HepG2 (cell line): ENCODE data around the gene HILPDA. TPM values are rescaled to one million over a fixed set of nuclear protein-coding genes. Genes with fewer than 3 reads are reported as not detected.

Experiments
- GFI1 ChIP-seq: sonication (generic); formaldehyde crosslinking; IDR thresholded peaks from 2 replicates; pipeline ENCODE4 v1.5.0; 2020; ENCODE audit warnings: missing genetic modification reagents, mild to moderate bottlenecking, borderline replicate concordance
- HNF4G ChIP-seq, 2 experiments: sonication (generic) in 1 of 2; formaldehyde crosslinking in 1 of 2; IDR thresholded peaks; 2 replicates each; pipeline versions ENCODE4 v1.4.0 to v1.6.1; 2011 to 2020; ENCODE audit warnings: borderline replicate concordance in 2 of 2, low read depth in 2 of 2, mild to moderate bottlenecking in 2 of 2, low read length in 1 of 2, missing genetic modification reagents in 1 of 2, moderate library complexity in 1 of 2
- HOXA3 ChIP-seq: sonication (generic); formaldehyde crosslinking; IDR thresholded peaks from 2 replicates; pipeline ENCODE4 v1.5.0; 2020; ENCODE audit warnings: missing genetic modification reagents
- MXI1 ChIP-seq: IDR thresholded peaks from 3 replicates; pipeline ENCODE4 v1.6.1; 2012; ENCODE audit warnings: low read depth, low read length, inconsistent platforms, borderline replicate concordance
- SMAD9 ChIP-seq: sonication (generic); formaldehyde crosslinking; IDR thresholded peaks from 2 replicates; pipeline ENCODE4 v1.5.1; 2020; ENCODE audit warnings: mild to moderate bottlenecking, missing genetic modification reagents
- TEAD2 ChIP-seq: sonication (generic); formaldehyde crosslinking; IDR thresholded peaks from 2 replicates; pipeline ENCODE4 v1.9.0; 2021; ENCODE audit warnings: missing genetic modification reagents
- WIZ ChIP-seq: sonication (generic); formaldehyde crosslinking; IDR thresholded peaks from 2 replicates; pipeline ENCODE4 v1.5.1; 2020; ENCODE audit warnings: mild to moderate bottlenecking, missing genetic modification reagents
- ZEB1 ChIP-seq: IDR thresholded peaks from 2 replicates; pipeline ENCODE4 v1.6.1; 2012; ENCODE audit warnings: mild to moderate bottlenecking, low read depth, inconsistent platforms; ENCODE audit not compliant: insufficient replicate concordance
- ZNF230 ChIP-seq: sonication (generic); formaldehyde crosslinking; IDR thresholded peaks from 2 replicates; pipeline ENCODE4 v1.4.0; 2020; ENCODE audit warnings: mild to moderate bottlenecking, missing genetic modification reagents
- ZNF232 ChIP-seq: sonication (generic); formaldehyde crosslinking; IDR thresholded peaks from 2 replicates; pipeline ENCODE4 v1.4.0; 2020; ENCODE audit warnings: missing genetic modification reagents, borderline replicate concordance
- ZNF292 ChIP-seq: sonication (generic); formaldehyde crosslinking; IDR thresholded peaks from 2 replicates; pipeline ENCODE4 v1.8.1; 2022; ENCODE audit warnings: mild to moderate bottlenecking, low read depth, missing genetic modification reagents, borderline replicate concordance
- polyA plus RNA-seq, 8 experiments: library from polyadenylated mRNA; depleted of rRNA in 3 of 8; stranded (reverse) in 7 of 8; unstranded in 1 of 8; fragments of >200 nt; fragmentation: Illumina TruSeq in 4 of 8; extraction: Trizol in 4 of 8; gene quantifications; 2 replicates each; pipeline versions ENCODE4 v1.2.1 to v1.2.3, GENCODE V29; 2011 to 2016; ENCODE audit warnings: low read depth in 4 of 8, missing spikeins in 1 of 8, mixed read lengths in 1 of 8; ENCODE audit not compliant: insufficient read depth in 1 of 8
- total RNA-seq, 5 experiments: library from RNA; depleted of rRNA; stranded (reverse); fragments of >200 nt; fragmentation: Illumina TruSeq; extraction: Trizol; gene quantifications; 2 replicates each; pipeline ENCODE4 v1.2.3, GENCODE V29; 2016; ENCODE audit warnings: low read depth in 1 of 5
- TF ChIP-seq, protein P1 (sequence below): IDR thresholded peaks from 2 replicates; pipeline ENCODE4 v1.6.1; 2016; ENCODE audit warnings: missing genetic modification reagents, missing compliant biosample characterization
- TF ChIP-seq, protein P2 (sequence below): sonication (generic); formaldehyde crosslinking; IDR thresholded peaks from 2 replicates; pipeline ENCODE4 v1.4.0; 2020; ENCODE audit warnings: missing genetic modification reagents
- TF ChIP-seq, protein P3 (sequence below): sonication (generic); formaldehyde crosslinking; IDR thresholded peaks from 2 replicates; pipeline ENCODE4 v1.4.0; 2020; ENCODE audit warnings: mild to moderate bottlenecking, missing genetic modification reagents
- TF ChIP-seq, protein P4 (sequence below): sonication (generic); formaldehyde crosslinking; IDR thresholded peaks from 2 replicates; pipeline ENCODE4 v1.4.0; 2020; ENCODE audit warnings: missing genetic modification reagents, borderline replicate concordance
- TF ChIP-seq, protein P5 (sequence below): sonication (generic); formaldehyde crosslinking; IDR thresholded peaks from 2 replicates; pipeline ENCODE4 v1.4.0; 2020; ENCODE audit warnings: missing genetic modification reagents

HILPDA gene
- total and polyA plus RNA-seq, 2 of the 13 experiments (the other 11 are each of a cell fraction or from before 2014, with no cell fraction given): 11.1 to 44.0 TPM

DNA sequence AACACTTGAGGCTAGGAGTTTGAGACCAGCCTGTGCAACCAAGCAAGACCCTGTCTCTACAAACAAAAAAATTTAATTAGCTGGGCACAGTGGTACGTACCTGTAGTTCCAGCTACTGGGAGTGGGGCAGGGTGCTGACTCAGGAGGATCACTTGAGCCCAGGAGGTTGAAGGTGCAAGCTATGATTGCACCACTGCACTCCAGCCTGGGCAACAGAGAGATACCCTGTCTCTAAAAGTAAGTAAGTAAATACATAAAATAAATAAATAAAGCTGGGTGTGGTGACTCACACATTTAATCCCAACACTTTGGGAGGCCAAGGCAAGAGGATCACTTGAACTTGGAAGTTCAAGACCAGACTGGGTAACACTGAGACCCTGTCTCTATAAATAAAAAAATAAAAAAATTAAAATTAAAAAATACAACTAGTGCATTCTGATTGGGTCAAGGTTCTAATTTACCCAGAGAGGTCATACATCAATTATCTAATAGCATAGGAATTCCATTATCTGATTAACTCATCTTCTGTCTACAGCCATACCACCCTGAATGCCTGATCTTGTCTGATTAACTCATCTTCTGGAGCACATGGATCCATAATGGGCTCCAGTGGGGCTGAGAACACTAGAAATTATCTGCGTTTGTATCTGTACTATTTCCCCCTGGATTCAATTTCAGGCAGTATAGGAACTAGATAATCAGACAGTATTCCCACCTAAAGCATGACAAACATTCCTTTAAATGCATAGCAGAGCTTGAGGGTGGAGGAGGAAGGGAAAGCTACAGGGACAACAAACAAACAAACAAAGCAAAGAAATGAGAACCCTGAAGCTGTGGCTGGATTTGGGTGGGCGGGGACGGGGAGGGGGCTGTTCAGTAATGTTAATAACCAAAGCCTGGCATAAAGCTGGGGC is 21.0 kb upstream of the HILPDA start (continued):
- TF ChIP-seq ZEB1 (no peak), ZNF292 (no peak), MXI1 (no peak), ZNF232 (no peak), WIZ (no peak), GFI1 (CRISPR knock-in tag) (no peak), ZNF230 (CRISPR knock-in tag) (no peak), HNF4G (IDR thresholded peaks at IDR 0.05; ENCODE audit: borderline replicate concordance, low read depth, low read length) (no peak), HNF4G (CRISPR knock-in tag; IDR thresholded peaks at IDR 0.05; ENCODE audit: borderline replicate concordance, low read depth) (no peak), SMAD9 (CRISPR knock-in tag) (no peak), HOXA3 (CRISPR knock-in tag) (no peak), TEAD2 (no peak)
- TF ChIP-seq, protein P1, sequence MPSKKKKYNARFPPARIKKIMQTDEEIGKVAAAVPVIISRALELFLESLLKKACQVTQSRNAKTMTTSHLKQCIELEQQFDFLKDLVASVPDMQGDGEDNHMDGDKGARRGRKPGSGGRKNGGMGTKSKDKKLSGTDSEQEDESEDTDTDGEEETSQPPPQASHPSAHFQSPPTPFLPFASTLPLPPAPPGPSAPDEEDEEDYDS (CRISPR knock-in tag): no peak
- TF ChIP-seq, protein P2, sequence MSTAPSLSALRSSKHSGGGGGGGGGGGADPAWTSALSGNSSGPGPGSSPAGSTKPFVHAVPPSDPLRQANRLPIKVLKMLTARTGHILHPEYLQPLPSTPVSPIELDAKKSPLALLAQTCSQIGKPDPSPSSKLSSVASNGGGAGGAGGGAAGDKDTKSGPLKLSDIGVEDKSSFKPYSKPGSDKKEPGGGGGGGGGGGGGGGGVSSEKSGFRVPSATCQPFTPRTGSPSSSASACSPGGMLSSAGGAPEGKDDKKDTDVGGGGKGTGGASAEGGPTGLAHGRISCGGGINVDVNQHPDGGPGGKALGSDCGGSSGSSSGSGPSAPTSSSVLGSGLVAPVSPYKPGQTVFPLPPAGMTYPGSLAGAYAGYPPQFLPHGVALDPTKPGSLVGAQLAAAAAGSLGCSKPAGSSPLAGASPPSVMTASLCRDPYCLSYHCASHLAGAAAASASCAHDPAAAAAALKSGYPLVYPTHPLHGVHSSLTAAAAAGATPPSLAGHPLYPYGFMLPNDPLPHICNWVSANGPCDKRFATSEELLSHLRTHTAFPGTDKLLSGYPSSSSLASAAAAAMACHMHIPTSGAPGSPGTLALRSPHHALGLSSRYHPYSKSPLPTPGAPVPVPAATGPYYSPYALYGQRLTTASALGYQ (CRISPR knock-in tag): no peak
- TF ChIP-seq, protein P3, sequence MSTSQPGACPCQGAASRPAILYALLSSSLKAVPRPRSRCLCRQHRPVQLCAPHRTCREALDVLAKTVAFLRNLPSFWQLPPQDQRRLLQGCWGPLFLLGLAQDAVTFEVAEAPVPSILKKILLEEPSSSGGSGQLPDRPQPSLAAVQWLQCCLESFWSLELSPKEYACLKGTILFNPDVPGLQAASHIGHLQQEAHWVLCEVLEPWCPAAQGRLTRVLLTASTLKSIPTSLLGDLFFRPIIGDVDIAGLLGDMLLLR (CRISPR knock-in tag): no peak
- TF ChIP-seq, protein P4, sequence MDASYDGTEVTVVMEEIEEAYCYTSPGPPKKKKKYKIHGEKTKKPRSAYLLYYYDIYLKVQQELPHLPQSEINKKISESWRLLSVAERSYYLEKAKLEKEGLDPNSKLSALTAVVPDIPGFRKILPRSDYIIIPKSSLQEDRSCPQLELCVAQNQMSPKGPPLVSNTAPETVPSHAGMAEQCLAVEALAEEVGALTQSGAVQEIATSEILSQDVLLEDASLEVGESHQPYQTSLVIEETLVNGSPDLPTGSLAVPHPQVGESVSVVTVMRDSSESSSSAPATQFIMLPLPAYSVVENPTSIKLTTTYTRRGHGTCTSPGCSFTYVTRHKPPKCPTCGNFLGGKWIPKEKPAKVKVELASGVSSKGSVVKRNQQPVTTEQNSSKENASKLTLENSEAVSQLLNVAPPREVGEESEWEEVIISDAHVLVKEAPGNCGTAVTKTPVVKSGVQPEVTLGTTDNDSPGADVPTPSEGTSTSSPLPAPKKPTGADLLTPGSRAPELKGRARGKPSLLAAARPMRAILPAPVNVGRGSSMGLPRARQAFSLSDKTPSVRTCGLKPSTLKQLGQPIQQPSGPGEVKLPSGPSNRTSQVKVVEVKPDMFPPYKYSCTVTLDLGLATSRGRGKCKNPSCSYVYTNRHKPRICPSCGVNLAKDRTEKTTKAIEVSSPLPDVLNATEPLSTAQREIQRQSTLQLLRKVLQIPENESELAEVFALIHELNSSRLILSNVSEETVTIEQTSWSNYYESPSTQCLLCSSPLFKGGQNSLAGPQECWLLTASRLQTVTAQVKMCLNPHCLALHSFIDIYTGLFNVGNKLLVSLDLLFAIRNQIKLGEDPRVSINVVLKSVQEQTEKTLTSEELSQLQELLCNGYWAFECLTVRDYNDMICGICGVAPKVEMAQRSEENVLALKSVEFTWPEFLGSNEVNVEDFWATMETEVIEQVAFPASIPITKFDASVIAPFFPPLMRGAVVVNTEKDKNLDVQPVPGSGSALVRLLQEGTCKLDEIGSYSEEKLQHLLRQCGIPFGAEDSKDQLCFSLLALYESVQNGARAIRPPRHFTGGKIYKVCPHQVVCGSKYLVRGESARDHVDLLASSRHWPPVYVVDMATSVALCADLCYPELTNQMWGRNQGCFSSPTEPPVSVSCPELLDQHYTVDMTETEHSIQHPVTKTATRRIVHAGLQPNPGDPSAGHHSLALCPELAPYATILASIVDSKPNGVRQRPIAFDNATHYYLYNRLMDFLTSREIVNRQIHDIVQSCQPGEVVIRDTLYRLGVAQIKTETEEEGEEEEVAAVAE (CRISPR knock-in tag): no peak
- TF ChIP-seq, protein P5, sequence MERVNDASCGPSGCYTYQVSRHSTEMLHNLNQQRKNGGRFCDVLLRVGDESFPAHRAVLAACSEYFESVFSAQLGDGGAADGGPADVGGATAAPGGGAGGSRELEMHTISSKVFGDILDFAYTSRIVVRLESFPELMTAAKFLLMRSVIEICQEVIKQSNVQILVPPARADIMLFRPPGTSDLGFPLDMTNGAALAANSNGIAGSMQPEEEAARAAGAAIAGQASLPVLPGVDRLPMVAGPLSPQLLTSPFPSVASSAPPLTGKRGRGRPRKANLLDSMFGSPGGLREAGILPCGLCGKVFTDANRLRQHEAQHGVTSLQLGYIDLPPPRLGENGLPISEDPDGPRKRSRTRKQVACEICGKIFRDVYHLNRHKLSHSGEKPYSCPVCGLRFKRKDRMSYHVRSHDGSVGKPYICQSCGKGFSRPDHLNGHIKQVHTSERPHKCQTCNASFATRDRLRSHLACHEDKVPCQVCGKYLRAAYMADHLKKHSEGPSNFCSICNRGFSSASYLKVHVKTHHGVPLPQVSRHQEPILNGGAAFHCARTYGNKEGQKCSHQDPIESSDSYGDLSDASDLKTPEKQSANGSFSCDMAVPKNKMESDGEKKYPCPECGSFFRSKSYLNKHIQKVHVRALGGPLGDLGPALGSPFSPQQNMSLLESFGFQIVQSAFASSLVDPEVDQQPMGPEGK (CRISPR knock-in tag): no peak
